GM12874 (cell line): ENCODE data around the gene RBM7.

ENCODE experiments used
- TF ChIP-seq, protein P1 (sequence below): IDR thresholded peaks from 2 replicates; pipeline ENCODE4 v1.5.1; 2011; ENCODE audit warnings: low read depth, mild to moderate bottlenecking, control low read depth, low read length, moderate library complexity; ENCODE audit not compliant: insufficient read depth

The RBM7 gene, protein sequence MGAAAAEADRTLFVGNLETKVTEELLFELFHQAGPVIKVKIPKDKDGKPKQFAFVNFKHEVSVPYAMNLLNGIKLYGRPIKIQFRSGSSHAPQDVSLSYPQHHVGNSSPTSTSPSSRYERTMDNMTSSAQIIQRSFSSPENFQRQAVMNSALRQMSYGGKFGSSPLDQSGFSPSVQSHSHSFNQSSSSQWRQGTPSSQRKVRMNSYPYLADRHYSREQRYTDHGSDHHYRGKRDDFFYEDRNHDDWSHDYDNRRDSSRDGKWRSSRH

GRCh38 chr11:114400216-114400914, at the start of gene RBM7, which contains the start of gene C11orf71:
Gene RBM7 (plus strand): TSS chr11:114400666. CDS start chr11:114400672, 6 bp downstream.
Gene C11orf71 (minus strand): TSS chr11:114400511. CDS start chr11:114400331, 180 bp downstream.
- TF ChIP-seq, protein P1, sequence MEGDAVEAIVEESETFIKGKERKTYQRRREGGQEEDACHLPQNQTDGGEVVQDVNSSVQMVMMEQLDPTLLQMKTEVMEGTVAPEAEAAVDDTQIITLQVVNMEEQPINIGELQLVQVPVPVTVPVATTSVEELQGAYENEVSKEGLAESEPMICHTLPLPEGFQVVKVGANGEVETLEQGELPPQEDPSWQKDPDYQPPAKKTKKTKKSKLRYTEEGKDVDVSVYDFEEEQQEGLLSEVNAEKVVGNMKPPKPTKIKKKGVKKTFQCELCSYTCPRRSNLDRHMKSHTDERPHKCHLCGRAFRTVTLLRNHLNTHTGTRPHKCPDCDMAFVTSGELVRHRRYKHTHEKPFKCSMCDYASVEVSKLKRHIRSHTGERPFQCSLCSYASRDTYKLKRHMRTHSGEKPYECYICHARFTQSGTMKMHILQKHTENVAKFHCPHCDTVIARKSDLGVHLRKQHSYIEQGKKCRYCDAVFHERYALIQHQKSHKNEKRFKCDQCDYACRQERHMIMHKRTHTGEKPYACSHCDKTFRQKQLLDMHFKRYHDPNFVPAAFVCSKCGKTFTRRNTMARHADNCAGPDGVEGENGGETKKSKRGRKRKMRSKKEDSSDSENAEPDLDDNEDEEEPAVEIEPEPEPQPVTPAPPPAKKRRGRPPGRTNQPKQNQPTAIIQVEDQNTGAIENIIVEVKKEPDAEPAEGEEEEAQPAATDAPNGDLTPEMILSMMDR, result no peak; the same call in none of the 2 replicates

DNA sequence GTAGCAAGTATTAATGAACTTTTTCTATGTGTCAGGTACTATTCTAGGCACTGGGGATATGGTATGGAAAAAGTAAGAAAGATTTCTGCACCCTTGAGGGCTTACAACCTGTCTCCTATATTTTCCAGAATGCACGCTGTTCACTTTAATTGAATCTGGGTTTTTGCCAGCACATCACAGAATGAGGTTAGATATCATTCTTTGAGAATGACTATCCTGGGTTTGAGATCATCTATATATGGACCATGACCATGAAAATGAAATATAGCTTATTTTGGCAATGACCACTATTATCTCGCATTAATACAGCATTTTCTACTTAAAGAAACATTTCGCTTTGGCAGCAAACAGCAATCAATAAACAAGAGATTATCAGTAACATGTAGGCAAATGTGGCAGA, 47.0 kb upstream of the RBM7 start:
- TF ChIP-seq, protein P1, result no peak

- TF ChIP-seq, protein P1, result no peak
These were observed 46.4 kb upstream of the RBM7 start for GRCh38 chr11:114354076-114354475.

- TF ChIP-seq, protein P1, result no peak
These were observed 41.8 kb upstream of the RBM7 start for GRCh38 chr11:114358716-114359115.

DNA sequence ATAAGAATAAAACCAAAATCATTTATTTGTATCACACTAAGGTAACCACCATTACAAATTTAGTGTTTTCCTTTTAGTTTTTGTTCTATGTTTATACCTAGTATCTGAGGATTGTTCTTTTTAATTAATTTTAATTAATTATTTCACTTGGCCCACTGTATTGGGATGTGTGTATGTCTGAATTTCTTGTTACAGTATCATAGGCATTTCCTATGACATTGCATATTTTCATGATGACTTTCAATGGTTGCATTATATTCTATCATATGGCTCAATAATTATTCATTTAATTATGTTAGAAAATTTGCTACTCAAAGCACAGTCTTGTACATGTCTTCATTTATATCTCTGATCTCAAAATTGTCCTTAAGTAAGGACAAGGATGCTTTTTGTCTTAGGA, 41.1 kb upstream of the RBM7 start:
- TF ChIP-seq, protein P1, result no peak

DNA sequence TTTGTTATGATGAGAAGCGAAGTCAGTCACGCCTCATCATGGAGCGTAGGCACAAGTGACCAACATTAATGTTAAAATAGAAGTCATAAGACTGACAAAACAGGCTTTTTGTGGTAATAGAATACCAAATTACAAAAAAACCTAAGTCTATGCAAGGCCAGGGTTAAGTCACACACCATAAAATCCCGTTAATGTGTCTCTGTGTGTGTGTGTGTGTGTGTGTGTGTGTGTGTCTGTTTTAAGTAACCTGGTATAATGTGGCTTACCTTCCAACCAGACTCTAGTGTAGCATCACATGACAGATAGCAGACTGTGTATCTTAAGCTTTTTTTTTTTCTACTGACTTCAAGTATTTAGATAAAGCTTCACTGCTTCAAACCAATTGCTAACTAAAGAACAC, 38.1 kb upstream of the RBM7 start:
- TF ChIP-seq, protein P1, result no peak

DNA sequence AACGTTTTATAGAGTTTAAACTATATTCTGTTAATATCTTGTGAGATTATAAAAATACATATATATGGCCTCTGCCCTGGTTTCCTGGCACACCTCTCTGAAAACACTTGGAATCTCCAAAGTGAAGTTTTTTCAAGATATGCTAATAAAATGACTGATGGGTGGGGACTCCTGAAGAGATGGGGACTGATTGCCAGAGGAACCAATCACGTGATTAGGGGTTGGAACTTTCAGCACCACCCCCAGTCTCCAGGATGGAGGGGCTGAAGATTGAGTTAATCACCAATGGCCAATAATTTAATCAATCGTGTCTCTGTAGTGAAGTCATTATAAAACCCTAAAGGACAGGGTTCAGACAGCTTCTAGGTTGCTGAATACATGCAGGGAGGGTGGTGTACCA, 37.5 kb upstream of the RBM7 start:
- TF ChIP-seq, protein P1, result no peak
